PC-3 (cell line): ENCODE results near the gene TARP.

Experiments
- ATAC-seq: fragments of 200-7000 bp; cut with Tn5 transposase; 2 replicates; pipeline ENCODE4 v1.9.1; 2020; ENCODE audit warnings: mild to moderate bottlenecking, moderate library complexity
- BruUV-seq: library from RNA; stranded (reverse); fragments of 400-500 nt; replicated peaks from 2 replicates; lab custom pipeline; 2021; lab: Mats Ljungman, UMichigan
- CTCF ChIA-PET: fragments of 300-600 bp; sonication (Branson Sonifier 250); formaldehyde crosslinking; loops from one replicate; lab custom pipeline; 2022; ENCODE audit warnings: antibody characterized with exemption; lab: Charles Lee
- POLR2A ChIA-PET: fragments of 300-600 bp; sonication (Branson Sonifier 250); formaldehyde crosslinking; loops from one replicate; lab custom pipeline; 2022; ENCODE audit warnings: antibody characterized with exemption; ENCODE audit not compliant: unreplicated experiment; lab: Charles Lee
- DNase-seq: peaks from one replicate; pipeline ENCODE4 v3.0.0-alpha.2; 2015
- H2AFZ ChIP-seq: fragments of 300-600 bp; sonication (generic); 2 replicates; pipeline ENCODE4 v1.6.0; 2016; ENCODE audit warnings: antibody characterized with exemption, low read length
- H3F3A ChIP-seq: fragments of 300-600 bp; sonication (generic); one replicate; pipeline ENCODE4 v1.6.0; 2017; ENCODE audit warnings: antibody characterized with exemption, low read length, control low read depth, mild to moderate bottlenecking; ENCODE audit not compliant: unreplicated experiment
- H3K27ac ChIP-seq: fragments of 300-600 bp; sonication (generic); 2 replicates; pipeline ENCODE4 v1.5.1; 2016; ENCODE audit warnings: mild to moderate bottlenecking, low read length
- H3K27me3 ChIP-seq: fragments of 300-600 bp; sonication (generic); 2 replicates; pipeline ENCODE4 v1.6.1; 2016; ENCODE audit warnings: low read length, mixed read lengths
- H3K36me3 ChIP-seq: fragments of 300-600 bp; sonication (generic); 2 replicates; pipeline ENCODE4 v1.6.1; 2016; ENCODE audit warnings: low read depth, mixed run types, low read length, mixed read lengths
- H3K4me1 ChIP-seq: fragments of 300-600 bp; sonication (generic); 2 replicates; pipeline ENCODE4 v1.5.1; 2016; ENCODE audit warnings: low read length; ENCODE audit not compliant: insufficient read depth
- H3K4me2 ChIP-seq: fragments of 300-600 bp; sonication (generic); 2 replicates; pipeline ENCODE4 v1.6.0; 2016; ENCODE audit warnings: low read length
- H3K4me3 ChIP-seq: fragments of 300-600 bp; sonication (generic); 2 replicates; pipeline ENCODE4 v1.5.1; 2016; ENCODE audit warnings: mild to moderate bottlenecking, low read length, mixed read lengths
- H3K79me2 ChIP-seq: fragments of 300-600 bp; sonication (generic); 2 replicates; pipeline ENCODE4 v1.6.1; 2017; ENCODE audit warnings: low read length, mixed read lengths
- H3K9ac ChIP-seq: fragments of 300-600 bp; sonication (generic); 2 replicates; pipeline ENCODE4 v1.6.0; 2016; ENCODE audit warnings: mild to moderate bottlenecking, low read length
- H3K9me2 ChIP-seq: fragments of 300-600 bp; sonication (generic); replicated peaks from 2 replicates; pipeline ENCODE4 v1.6.1; 2016; ENCODE audit warnings: mixed run types, low read length, mixed read lengths
- H3K9me3 ChIP-seq: fragments of 300-600 bp; sonication (generic); 2 replicates; pipeline ENCODE4 v1.6.1; 2016; ENCODE audit warnings: low read length, mixed read lengths
- H4K20me1 ChIP-seq: fragments of 300-600 bp; sonication (generic); 2 replicates; pipeline ENCODE4 v1.6.1; 2016; ENCODE audit warnings: low read length, mixed read lengths
- CTCF ChIP-seq: fragments of 300-600 bp; sonication (generic); conservative IDR thresholded peaks from 2 replicates; pipeline ENCODE4 v1.5.1; 2017; ENCODE audit warnings: antibody characterized with exemption, low read depth, mild to moderate bottlenecking, low read length
- EZH2 ChIP-seq: fragments of 300-600 bp; sonication (generic); IDR thresholded peaks from one replicate; pipeline ENCODE4 v1.6.1; 2017; ENCODE audit warnings: antibody characterized with exemption, mild to moderate bottlenecking, low read length; ENCODE audit not compliant: unreplicated experiment
- EZH2phosphoT487 ChIP-seq: fragments of 300-600 bp; sonication (generic); IDR thresholded peaks from 2 replicates; pipeline ENCODE4 v1.6.1; 2018; ENCODE audit warnings: mild to moderate bottlenecking, antibody characterized with exemption, low read length, borderline replicate concordance
- intact Hi-C: fragments of 100-400 bp; cut with micrococcal nuclease; formaldehyde crosslinking; loops from 2 replicates; pipeline ENCODE4 v1.9.0; 2023

The TARP gene

GRCh38 chr7:38280707-38281106 is 7.3 kb upstream of the TARP start:
- no peaks in the 10 kb centered on the region for H4K20me1 ChIP-seq
- no peaks in the 10 kb centered on the region for H3K9me2 ChIP-seq
- peaks cover 86% of the 10 kb centered on the region for H3K27me3 ChIP-seq
- H3K79me2 ChIP-seq, result no peaks in the 10 kb centered on the region
- H3F3A ChIP-seq, result no peaks in the 10 kb centered on the region
- DNase-seq (no peak), ATAC-seq (no peak)
- H3K27ac ChIP-seq, result no peak overlapping the region
- POLR2A ChIA-PET, result no interaction called here
- CTCF ChIA-PET, result no interaction called here
- no TSS peak for BruUV-seq
- H3K4me2 ChIP-seq, result no peak overlapping the region
- TF ChIP-seq CTCF (no peak), EZH2phosphoT487 (no peak), EZH2 (no peak)
- no peak overlapping the region for H2AFZ ChIP-seq
- intact Hi-C loops, result no loop called here
- H3K4me3 ChIP-seq, result no peak overlapping the region
- no peak overlapping the region for H3K9ac ChIP-seq
- H3K4me1 ChIP-seq, result no peaks in the 10 kb centered on the region
- H3K36me3 ChIP-seq, result no peaks in the 10 kb centered on the region
- no peaks in the 10 kb centered on the region for H3K9me3 ChIP-seq

- TF ChIP-seq EZH2, result no peak
- TF ChIP-seq EZH2phosphoT487, result no peak
- TF ChIP-seq CTCF, result no peak
- no peaks in the 10 kb centered on the region for H3K9me3 ChIP-seq
- CTCF ChIA-PET, result no interaction called here
- no peaks in the 10 kb centered on the region for H4K20me1 ChIP-seq
- no peak overlapping the region for H3K4me3 ChIP-seq
- H3K79me2 ChIP-seq, result no peaks in the 10 kb centered on the region
- H3K27ac ChIP-seq, result no peak overlapping the region
- no peak overlapping the region for H3K4me2 ChIP-seq
- peaks cover 86% of the 10 kb centered on the region for H3K27me3 ChIP-seq
- H3K4me1 ChIP-seq, result no peaks in the 10 kb centered on the region
- H3K9me2 ChIP-seq, result no peaks in the 10 kb centered on the region
- H3F3A ChIP-seq, result no peaks in the 10 kb centered on the region
- H3K36me3 ChIP-seq, result no peaks in the 10 kb centered on the region
- no peak overlapping the region for H2AFZ ChIP-seq
- BruUV-seq, result no TSS peak
- ATAC-seq (no peak), DNase-seq (peak; percentile 4)
- H3K9ac ChIP-seq, result no peak overlapping the region
- POLR2A ChIA-PET, result no interaction called here
- intact Hi-C loops, result no loop called here
These were observed 6.6 kb upstream of the TARP start for GRCh38 chr7:38280000-38280399.

- Histone ChIP-seq H2AFZ (no peak overlapping the region), H3K27ac (no peak overlapping the region), H3K79me2 (no peaks in the 10 kb centered on the region), H3K27me3 (peaks cover 86% of the 10 kb centered on the region), H3K9ac (no peak overlapping the region), H3K9me3 (no peaks in the 10 kb centered on the region), H3K4me1 (no peaks in the 10 kb centered on the region), H3K4me2 (no peak overlapping the region), H3K36me3 (no peaks in the 10 kb centered on the region), H3K4me3 (no peak overlapping the region), H4K20me1 (no peaks in the 10 kb centered on the region), H3F3A (no peaks in the 10 kb centered on the region), H3K9me2 (no peaks in the 10 kb centered on the region)
- POLR2A ChIA-PET, result no interaction called here
- CTCF ChIA-PET, result no interaction called here
- no peak for TF ChIP-seq CTCF
- no peak for DNase-seq
- no peak for ATAC-seq
- intact Hi-C loops, result no loop called here
- BruUV-seq, result no TSS peak
These were observed 2.9 kb upstream of the TARP start for GRCh38 chr7:38276096-38276877.
